Right kidney (tissue), 9 donors: ENCODE data around the gene GOLGA8J.
A peak's percentile ranks its signal among the peaks of the same experiment; 100 is the strongest.
"Not testable (repeated sequence)": the region's sequence is repeated elsewhere in the genome, so short reads cannot be mapped to it uniquely, and the experiment has no call there.

Experiments
- DNase-seq: peaks from one replicate; pipeline ENCODE4 v3.0.0-alpha.2; 2016
- long read RNA-seq, 8 donors: transcript quantifications; one replicate each; lab custom pipeline, GENCODE V29; 2026

Gene GOLGA8J
- long read RNA-seq, donor 1 = 0 reads
- long read RNA-seq, donor 2 = 0 reads
- long read RNA-seq, donor 3 = 0 reads
- long read RNA-seq, donor 4 = 0 reads
- long read RNA-seq, donor 5 = 0 reads
- long read RNA-seq, donor 6 = 0 reads
- long read RNA-seq, donor 7 = 0 reads
- long read RNA-seq, donor 8 = 0 reads

- DNase-seq = not testable (repeated sequence)
Measured at GRCh38 chr15:30082655-30083054, at the start of gene GOLGA8J. Gene GOLGA8J, plus strand, starts transcription at chr15:30082955. Its CDS starts 98 bp downstream, at chr15:30083053.

GRCh38 chr15:30033211-30033610, 49.5 kb upstream of the GOLGA8J start:
- no peak for DNase-seq

- DNase-seq = no peak
Measured at GRCh38 chr15:30033763-30034162, 49.0 kb upstream of the GOLGA8J start.

- no peak for DNase-seq
Measured at GRCh38 chr15:30036036-30036703, 46.6 kb upstream of the GOLGA8J start.

GRCh38 chr15:30038667-30039523, 43.9 kb upstream of the GOLGA8J start:
- DNase-seq = no peak

- DNase-seq = no peak
Measured at GRCh38 chr15:30041868-30042267, 40.9 kb upstream of the GOLGA8J start.

GRCh38 chr15:30042556-30042955, 40.2 kb upstream of the GOLGA8J start:
- no peak for DNase-seq

- DNase-seq = no peak
Measured at GRCh38 chr15:30043211-30043655, 39.5 kb upstream of the GOLGA8J start.

- DNase-seq = no peak
Measured at GRCh38 chr15:30044377-30044776, 38.4 kb upstream of the GOLGA8J start.

- DNase-seq = not testable (repeated sequence)
Measured at GRCh38 chr15:30044826-30045225, 37.9 kb upstream of the GOLGA8J start.

- DNase-seq = not testable (repeated sequence)
Measured at GRCh38 chr15:30045248-30046041, 37.3 kb upstream of the GOLGA8J start.

GRCh38 chr15:30046430-30046829, 36.3 kb upstream of the GOLGA8J start:
- DNase-seq = no peak

GRCh38 chr15:30055604-30056003, 27.2 kb upstream of the GOLGA8J start:
- no peak for DNase-seq

- DNase-seq = no peak
Measured at GRCh38 chr15:30056166-30056565, 26.6 kb upstream of the GOLGA8J start.

GRCh38 chr15:30059771-30060170, 23.0 kb upstream of the GOLGA8J start:
- DNase-seq = no peak

- DNase-seq = no peak
Measured at GRCh38 chr15:30062881-30063280, 19.9 kb upstream of the GOLGA8J start.

- DNase-seq = no peak
Measured at GRCh38 chr15:30063835-30064546, 18.8 kb upstream of the GOLGA8J start.

- peak; percentile 34 for DNase-seq
Measured at GRCh38 chr15:30065025-30065801, 17.5 kb upstream of the GOLGA8J start.

GRCh38 chr15:30068326-30068725, 14.4 kb upstream of the GOLGA8J start:
- no peak for DNase-seq

- DNase-seq = no peak
Measured at GRCh38 chr15:30072630-30073029, 10.1 kb upstream of the GOLGA8J start.

- DNase-seq = no peak
Measured at GRCh38 chr15:30073915-30074314, 8.8 kb upstream of the GOLGA8J start.
